Measurements from ENCODE around the gene TMTC1.

TMTC1 gene

GRCh38 chr12:29486972-29487371 lies 296.8 kb downstream of the TMTC1 start:
- H3K4me3 ChIP-seq (ENCODE audit: low read depth, low read length, poor library complexity, severe bottlenecking) = no peak overlapping the region
- H3K27ac ChIP-seq (ENCODE audit: low read depth, low read length, poor library complexity, severe bottlenecking) = no peak overlapping the region
- no peaks in the 10 kb centered on the region for H3K27me3 ChIP-seq (ENCODE audit: insufficient read depth, low read length)
- H3K9ac ChIP-seq (ENCODE audit: low read length) = no peak overlapping the region
- no peaks in the 10 kb centered on the region for H3K4me1 ChIP-seq (ENCODE audit: insufficient read depth, low read length, severe bottlenecking)
- no peaks in the 10 kb centered on the region for H3K79me2 ChIP-seq (ENCODE audit: insufficient read depth, low read length)
- no peaks in the 10 kb centered on the region for H3K36me3 ChIP-seq (ENCODE audit: insufficient read depth, low read length)
- H3F3A ChIP-seq (ENCODE audit: insufficient read depth, low read length) = no peaks in the 10 kb centered on the region
- TF ChIP-seq, protein P1, sequence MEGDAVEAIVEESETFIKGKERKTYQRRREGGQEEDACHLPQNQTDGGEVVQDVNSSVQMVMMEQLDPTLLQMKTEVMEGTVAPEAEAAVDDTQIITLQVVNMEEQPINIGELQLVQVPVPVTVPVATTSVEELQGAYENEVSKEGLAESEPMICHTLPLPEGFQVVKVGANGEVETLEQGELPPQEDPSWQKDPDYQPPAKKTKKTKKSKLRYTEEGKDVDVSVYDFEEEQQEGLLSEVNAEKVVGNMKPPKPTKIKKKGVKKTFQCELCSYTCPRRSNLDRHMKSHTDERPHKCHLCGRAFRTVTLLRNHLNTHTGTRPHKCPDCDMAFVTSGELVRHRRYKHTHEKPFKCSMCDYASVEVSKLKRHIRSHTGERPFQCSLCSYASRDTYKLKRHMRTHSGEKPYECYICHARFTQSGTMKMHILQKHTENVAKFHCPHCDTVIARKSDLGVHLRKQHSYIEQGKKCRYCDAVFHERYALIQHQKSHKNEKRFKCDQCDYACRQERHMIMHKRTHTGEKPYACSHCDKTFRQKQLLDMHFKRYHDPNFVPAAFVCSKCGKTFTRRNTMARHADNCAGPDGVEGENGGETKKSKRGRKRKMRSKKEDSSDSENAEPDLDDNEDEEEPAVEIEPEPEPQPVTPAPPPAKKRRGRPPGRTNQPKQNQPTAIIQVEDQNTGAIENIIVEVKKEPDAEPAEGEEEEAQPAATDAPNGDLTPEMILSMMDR (IDR thresholded peaks at IDR 0.05; ENCODE audit: low read length) = no peak
- TF ChIP-seq EZH2 (IDR thresholded peaks at IDR 0.05; ENCODE audit: borderline replicate concordance, low read length) = no peak
- H3K9me3 ChIP-seq (ENCODE audit: low read length) = no peaks in the 10 kb centered on the region
- no peak overlapping the region for H2AFZ ChIP-seq (ENCODE audit: low read length)
- H3K9me2 ChIP-seq (ENCODE audit: low read depth, low read length) = no peaks in the 10 kb centered on the region
- H4K20me1 ChIP-seq (ENCODE audit: insufficient read depth, low read length) = no peaks in the 10 kb centered on the region
- no peak overlapping the region for H3K4me2 ChIP-seq (ENCODE audit: low read length)

DNA sequence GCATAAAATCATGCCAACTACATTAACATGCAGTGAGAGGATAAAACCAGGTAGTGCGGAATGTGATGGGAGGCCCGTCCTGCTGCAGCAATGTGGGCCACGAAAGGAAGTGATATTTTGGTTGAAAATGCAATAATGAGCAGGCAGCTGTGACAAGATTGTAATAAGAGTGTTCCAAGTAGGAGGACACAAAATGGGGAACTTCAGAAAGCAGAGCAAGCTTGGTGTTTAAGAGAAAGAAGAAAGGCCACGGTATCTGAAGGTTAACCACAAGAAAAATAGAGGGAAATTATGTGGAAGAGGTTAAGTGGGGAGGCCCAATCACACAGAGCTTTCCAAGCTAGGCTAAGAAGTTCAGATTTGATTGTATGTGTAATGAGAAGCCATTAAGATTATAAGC lies 320.5 kb downstream of the TMTC1 start:
- Histone ChIP-seq H3K36me3 (ENCODE audit: insufficient read depth, low read length) (no peaks in the 10 kb centered on the region), H3F3A (ENCODE audit: insufficient read depth, low read length) (no peaks in the 10 kb centered on the region), H2AFZ (ENCODE audit: low read length) (no peak overlapping the region), H3K4me2 (ENCODE audit: low read length) (no peak overlapping the region), H3K4me3 (ENCODE audit: low read depth, low read length, poor library complexity, severe bottlenecking) (no peak overlapping the region), H4K20me1 (ENCODE audit: insufficient read depth, low read length) (no peaks in the 10 kb centered on the region), H3K4me1 (ENCODE audit: insufficient read depth, low read length, severe bottlenecking) (no peaks in the 10 kb centered on the region), H3K9ac (ENCODE audit: low read length) (no peak overlapping the region), H3K79me2 (ENCODE audit: insufficient read depth, low read length) (no peaks in the 10 kb centered on the region), H3K9me2 (ENCODE audit: low read depth, low read length) (no peaks in the 10 kb centered on the region), H3K27ac (ENCODE audit: low read depth, low read length, poor library complexity, severe bottlenecking) (no peak overlapping the region), H3K27me3 (ENCODE audit: insufficient read depth, low read length) (no peaks in the 10 kb centered on the region), H3K9me3 (ENCODE audit: low read length) (no peaks in the 10 kb centered on the region)
- TF ChIP-seq EZH2 (IDR thresholded peaks at IDR 0.05; ENCODE audit: borderline replicate concordance, low read length) = no peak
- TF ChIP-seq, protein P1 (IDR thresholded peaks at IDR 0.05; ENCODE audit: low read length) = no peak

- Histone ChIP-seq H3K27ac (ENCODE audit: low read depth, low read length, poor library complexity, severe bottlenecking) (no peak overlapping the region), H2AFZ (ENCODE audit: low read length) (no peak overlapping the region), H3K4me2 (ENCODE audit: low read length) (no peak overlapping the region), H3K4me1 (ENCODE audit: insufficient read depth, low read length, severe bottlenecking) (no peaks in the 10 kb centered on the region), H3K9me2 (ENCODE audit: low read depth, low read length) (no peaks in the 10 kb centered on the region), H3K36me3 (ENCODE audit: insufficient read depth, low read length) (no peaks in the 10 kb centered on the region), H3F3A (ENCODE audit: insufficient read depth, low read length) (no peaks in the 10 kb centered on the region), H3K9me3 (ENCODE audit: low read length) (0 out of 2 replicates have a peak, but pooled peaks cover 2% of the 10 kb centered on the region), H3K79me2 (ENCODE audit: insufficient read depth, low read length) (no peaks in the 10 kb centered on the region), H3K4me3 (ENCODE audit: low read depth, low read length, poor library complexity, severe bottlenecking) (no peak overlapping the region), H3K27me3 (ENCODE audit: insufficient read depth, low read length) (no peaks in the 10 kb centered on the region), H4K20me1 (ENCODE audit: insufficient read depth, low read length) (no peaks in the 10 kb centered on the region), H3K9ac (ENCODE audit: low read length) (no peak overlapping the region)
- TF ChIP-seq, protein P1 (IDR thresholded peaks at IDR 0.05; ENCODE audit: low read length) = no peak
- TF ChIP-seq EZH2 (IDR thresholded peaks at IDR 0.05; ENCODE audit: borderline replicate concordance, low read length) = no peak
Observed at GRCh38 chr12:29460082-29460481, 323.7 kb downstream of the TMTC1 start.

All from OCI-LY1 (cell line).